NCI-H2196 (cell line): Measurements from ENCODE around the gene AGPAT3.

ENCODE experiments used
- DNase-seq: peaks from one replicate; lab custom pipeline; 2025; ENCODE audit not compliant: unreplicated experiment; lab: John Stamatoyannopoulos, UW

Gene AGPAT3

GRCh38 chr21:43905726-43906455 lies 40.9 kb downstream of the AGPAT3 start:
- no peak for DNase-seq

DNA sequence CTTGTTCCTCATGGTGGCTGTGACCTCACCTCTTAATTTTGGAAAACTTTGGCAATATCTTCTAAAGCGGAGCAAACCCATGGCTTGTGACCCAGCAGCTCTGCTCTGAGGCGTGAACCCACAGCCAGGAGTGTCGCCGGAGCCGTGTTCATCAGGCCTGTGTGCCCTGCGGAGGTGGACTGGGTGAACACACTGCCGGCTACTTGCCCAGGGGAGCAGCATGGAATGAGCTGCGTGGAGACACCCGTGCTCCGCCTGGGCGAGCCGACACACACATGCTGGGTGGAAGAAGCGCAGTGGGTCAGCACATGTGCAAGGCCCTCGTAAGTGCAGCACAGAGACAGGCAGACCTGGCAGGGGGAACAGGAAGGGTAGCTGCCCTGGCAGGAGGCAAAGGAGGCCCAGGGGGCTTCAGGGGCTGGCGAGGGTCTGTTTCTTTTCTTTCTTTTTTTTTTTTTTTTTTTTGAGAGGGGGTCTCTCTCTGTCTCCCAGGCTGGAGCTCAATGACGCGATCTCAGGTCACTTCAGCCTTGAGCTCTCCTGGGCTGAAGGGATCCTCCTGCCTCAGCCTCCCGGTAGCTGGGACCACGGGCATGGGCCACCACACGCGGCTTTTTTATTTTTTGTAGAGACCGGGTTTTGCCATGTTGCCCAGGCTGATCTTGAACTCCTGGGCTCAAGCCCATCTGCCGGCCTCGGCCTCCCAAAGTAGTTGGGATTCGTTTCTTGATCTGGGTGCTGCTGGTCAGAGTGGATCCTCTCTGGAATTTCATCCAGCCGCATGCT lies 41.8 kb downstream of the AGPAT3 start:
- DNase-seq: no peak

- DNase-seq: no peak
Measured at GRCh38 chr21:43907751-43908150, 42.7 kb downstream of the AGPAT3 start.

DNA sequence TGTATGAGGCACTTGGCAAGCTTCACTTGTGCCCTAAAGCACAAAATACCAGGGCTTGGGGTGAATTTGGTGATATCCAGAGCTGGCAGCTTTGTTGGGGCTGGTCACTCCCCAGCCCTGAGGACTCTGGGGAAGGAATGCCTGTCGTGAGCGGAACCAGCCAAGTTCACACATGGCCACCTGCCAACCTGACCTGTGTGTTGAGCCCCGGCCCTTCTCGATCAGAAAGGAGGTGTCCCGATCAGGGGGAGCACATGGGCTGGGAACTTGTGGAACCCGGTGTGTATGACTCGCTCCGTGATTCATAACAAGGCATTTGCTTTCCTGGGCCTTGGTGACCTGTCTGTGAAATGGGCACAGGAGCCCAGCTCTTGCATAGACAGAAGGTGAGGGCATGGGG lies 43.1 kb downstream of the AGPAT3 start:
- no peak for DNase-seq

GRCh38 chr21:43909741-43910400 lies 44.8 kb downstream of the AGPAT3 start:
- no peak for DNase-seq

DNA sequence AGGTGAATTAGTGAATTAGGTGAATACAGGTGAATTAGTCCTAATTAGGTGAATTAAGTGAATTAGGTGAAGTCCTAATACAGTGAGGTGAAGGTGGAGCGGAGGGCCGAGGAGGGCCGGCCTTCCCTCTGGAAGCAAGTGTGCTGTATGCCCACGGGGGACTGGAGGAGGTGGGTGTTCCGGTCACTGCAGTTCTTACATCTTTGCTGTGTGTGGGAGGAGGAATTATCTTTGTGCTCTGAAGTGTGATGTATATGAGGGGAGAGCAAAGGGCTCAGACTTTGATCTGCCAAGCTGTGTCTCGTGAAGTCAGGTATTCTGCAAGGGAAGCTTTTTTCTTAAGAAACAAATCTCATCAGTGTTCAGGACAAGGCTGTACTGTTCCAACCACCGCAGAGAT lies 45.4 kb downstream of the AGPAT3 start:
- DNase-seq: no peak

DNA sequence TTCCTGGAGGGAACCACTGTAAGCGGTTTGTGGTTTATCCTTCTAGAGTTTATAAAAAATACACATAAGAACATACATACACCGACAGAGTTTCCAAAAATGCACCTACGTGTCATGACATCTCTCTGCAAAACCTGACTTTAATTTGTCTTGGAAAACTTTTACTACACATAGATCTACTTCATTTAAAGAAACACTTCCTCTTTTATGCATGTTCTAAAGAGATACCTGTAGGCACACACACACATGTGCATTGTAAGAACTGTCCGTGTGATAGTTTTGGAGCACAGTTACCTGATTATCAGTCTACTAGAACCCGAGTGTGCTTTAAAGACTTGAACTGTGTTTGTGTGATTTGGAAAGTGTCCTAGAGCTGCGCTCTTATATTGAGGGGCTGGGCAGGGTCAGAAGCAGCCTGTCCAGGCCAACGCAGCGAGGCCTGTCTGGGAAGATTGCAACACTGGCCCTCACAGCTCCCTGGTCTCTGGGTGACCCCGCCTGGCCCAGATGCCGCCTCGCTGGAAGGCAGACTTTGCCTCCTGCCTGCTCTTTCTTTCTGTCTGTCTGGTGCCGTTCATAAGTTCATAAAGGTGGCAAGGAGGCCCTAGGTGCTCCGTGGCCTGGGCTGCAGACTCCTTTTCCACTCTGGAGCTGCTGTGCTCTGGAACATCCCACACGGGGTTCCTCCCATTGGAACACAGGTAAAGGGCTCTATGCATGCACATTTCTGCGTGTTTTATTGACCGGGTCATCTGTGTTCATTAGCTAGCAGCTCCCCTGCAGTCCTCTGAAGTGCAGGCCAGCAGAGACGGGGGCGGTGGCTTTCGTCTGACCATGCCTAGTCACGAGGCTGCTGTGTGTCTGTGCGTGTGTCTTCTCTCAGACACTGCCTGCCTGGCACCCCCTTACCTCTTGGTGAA lies 46.3 kb downstream of the AGPAT3 start:
- DNase-seq: no peak

DNA sequence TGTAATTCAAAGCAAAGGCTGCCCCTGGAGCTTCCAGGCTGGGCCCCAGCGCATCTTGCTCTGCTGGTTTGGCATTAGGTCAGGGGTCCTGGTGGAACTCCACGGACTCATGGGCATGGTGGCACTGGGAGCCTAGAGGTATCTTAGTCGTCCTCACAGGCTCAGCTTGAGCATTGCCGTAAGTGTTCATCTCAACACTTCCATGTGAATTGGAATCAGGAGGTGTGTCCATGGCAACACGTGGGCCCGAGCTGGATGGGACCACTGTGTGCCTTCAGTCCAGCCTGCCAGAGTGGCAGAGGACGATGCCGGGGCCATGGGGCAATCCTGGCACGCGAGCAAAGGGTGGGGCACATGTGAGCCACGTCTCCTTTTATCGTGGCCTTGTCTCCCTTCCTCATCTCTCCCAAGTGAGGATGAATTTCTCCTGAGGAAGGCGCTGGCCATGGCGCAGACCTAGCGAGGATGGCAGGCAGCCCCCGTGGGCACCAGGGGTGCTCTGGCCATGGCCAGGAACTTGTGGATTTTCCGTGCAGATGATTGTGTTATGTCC lies 47.0 kb downstream of the AGPAT3 start:
- no peak for DNase-seq

DNA sequence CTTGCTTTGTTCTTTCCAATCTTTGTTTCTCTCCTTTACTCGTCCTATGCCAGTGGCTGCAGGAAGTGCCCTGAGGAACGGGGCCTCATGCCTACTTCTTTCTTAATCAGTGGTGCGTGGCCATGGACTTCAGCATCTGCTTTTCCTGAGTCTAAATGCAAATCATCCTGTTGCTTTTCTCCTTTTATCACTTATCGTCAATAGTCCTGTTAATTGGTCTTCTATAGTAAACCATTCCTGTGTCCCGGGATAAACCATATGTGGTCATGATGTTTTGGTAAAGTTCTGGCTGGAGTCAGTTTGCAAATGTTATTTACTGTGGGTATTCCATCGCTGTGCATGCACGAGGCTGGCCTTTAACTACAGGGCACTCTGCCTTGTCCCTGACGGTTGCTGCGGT lies 47.5 kb downstream of the AGPAT3 start:
- no peak for DNase-seq

DNA sequence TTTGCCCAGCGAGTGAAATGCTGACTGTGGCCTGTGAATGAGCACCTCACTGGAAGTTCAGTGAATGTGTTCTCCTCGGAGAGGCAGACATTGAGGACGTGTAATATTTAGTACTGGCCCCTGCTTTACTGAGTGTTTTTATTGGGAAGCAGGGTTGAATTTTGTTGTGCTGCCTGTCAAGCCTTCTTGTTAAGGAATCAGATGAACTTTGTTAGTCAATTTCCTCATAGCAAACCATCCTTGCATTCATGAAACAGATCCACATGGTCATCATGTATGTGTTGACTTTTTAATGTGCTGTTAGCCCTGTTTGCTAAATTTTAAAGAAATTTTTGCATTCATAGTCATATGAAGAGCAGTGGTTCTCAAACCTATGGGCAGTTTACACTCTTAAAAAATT lies 47.9 kb downstream of the AGPAT3 start:
- no peak for DNase-seq

DNA sequence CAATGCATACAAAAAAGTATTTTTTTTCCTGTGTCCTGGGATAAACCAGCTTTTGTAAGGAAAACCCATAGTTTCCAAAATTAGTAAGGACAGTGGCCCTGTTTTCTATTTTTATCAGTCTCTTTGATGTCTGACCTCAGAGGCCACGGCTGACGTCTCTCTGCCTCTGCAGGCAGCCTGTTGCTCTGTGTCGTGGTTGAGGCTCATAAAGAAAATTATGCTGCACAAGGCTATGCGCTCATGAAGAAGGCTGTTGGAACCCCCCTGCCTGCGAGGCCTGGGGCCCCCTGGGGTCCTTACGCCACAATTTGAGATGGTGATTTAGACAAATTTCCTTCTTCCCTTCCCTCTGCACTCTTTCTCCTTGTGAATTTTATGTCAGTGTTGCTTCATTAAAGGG lies 48.9 kb downstream of the AGPAT3 start:
- DNase-seq: no peak

- DNase-seq: no peak
Measured at GRCh38 chr21:43916076-43916475, 51.1 kb downstream of the AGPAT3 start.

- DNase-seq: no peak
Measured at GRCh38 chr21:43916691-43917514, 51.9 kb downstream of the AGPAT3 start.

DNA sequence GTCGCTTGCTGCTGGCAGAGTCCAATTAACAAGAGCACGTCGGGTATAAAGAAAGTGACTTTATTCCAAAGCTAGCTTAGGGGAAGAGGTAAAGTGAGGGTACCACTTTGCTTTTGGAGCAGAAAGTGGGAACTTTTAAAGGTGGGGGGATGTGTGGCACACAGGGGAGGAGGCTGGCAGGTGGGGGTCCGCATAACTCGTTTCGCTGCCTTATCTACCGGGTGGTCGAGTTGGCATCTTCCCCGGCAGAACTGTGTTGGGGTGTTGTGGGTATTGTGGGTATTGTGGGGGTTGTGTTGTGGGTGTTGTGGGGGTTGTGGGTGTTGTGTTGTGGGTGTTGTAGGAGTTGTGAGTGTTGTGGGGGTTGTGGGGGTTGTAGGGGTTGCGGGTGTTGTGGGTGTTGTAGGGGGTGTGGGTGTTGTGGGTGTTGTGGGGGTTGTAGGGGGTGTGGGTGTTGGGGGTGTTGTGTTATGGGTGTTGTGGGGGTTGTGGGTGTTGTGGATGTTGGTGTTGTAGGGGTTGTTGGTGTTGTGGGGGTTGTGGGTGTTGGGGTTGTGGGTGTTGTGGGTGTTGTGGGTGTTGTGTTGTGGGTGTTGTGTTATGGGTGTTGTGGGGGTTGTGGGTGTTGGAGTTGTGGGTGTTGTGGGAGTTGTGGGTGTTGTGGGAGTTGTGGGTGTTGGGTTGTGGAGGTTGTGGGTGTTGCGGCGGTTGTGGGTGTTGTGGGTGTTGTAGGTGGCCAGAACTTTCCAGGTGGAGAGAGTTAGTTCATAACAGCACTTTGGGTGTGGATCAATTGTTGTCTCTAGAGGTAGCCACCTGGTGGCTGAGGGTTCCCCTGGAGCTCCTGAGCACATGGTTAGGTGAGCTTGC lies 52.7 kb downstream of the AGPAT3 start:
- peak; percentile 10 for DNase-seq

DNA sequence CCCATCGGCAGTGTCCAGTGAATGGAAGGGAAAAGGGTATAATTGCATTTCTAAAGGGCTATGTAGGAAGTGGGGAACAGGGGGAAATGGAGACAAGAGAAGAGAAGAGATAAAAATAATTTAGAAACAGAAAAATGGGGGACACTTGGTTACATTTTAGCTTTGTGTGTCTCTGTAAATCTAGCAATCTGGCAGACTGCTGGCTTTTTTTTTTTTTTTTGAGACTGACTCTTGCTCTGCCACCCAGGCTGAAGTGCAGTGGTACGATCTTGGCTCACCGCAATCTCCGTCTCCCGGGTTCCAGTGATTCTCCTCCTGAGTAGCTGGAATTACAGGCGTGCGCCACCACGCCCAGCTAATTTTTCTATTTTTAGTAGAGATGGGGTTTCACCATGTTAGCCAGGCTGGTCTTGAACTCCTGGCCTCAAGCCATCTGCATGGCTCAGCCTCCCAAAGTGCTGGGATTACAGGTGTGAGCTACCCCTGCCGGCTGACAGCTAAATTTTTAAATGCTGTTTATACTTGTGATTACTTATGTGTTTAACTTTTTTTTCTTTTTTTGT lies 53.4 kb downstream of the AGPAT3 start:
- DNase-seq: no peak

- no peak for DNase-seq
Measured at GRCh38 chr21:43919283-43919682, 54.3 kb downstream of the AGPAT3 start.

DNA sequence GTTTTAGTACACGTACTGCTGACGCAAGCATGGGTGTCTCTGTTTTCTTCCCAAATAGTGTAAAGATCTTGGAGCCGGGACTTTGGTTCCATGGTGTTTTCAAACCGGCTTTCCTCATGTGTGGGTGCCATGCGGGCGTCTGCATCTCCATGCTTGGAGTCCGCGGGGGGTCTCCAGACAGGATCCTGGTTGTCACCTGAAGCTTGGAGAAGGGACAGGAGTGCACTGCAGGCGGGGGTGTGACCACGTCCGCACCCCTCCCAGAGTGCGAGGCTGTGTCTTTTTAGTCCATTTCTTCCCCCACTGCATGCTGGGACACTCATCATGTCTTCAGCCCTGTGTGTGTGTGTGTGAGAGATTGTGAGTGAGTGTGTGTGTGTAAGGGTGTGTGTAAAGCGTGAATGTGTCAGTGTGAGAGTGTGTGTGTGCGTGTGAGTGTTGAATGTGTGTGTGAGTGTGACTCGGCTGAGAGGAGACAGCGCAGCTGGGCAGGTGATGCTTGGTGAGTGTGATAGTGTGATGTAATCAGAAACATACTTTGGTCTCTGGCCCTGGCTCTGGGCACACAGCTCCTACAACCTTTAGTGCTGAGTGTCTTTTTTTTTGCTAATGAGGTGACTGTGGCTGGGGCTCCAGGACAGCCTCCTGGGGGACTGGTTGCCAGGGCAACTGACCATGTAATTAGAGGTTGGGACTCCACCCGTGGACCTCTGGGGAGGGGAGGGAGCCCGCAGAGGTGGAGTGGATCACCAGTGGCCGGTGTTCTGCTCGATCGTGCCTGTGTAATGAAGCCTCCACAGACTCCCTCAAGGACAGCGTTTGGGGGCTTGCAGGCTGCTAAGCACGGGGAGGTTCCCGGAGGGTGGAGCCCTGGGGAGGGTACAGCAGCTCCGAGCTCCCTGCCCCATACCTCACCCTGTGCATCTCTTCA lies 55.1 kb downstream of the AGPAT3 start:
- DNase-seq: no peak
